Stimulated activated CD4-positive, alpha-beta T cell treated with anti-CD3 and anti-CD28 coated beads, Interleukin-1b, Interleukin-23, amount 100 ng/mL, for 24 hours (primary cell): ENCODE results near the gene CRHBP.

Experiments
- DNase-seq, 4 experiments: peaks; one replicate each; pipeline ENCODE4 v3.0.0-alpha.2; 2020; ENCODE audit warnings: low read depth in 4 of 4, low spot score in 1 of 4

CRHBP gene

DNA sequence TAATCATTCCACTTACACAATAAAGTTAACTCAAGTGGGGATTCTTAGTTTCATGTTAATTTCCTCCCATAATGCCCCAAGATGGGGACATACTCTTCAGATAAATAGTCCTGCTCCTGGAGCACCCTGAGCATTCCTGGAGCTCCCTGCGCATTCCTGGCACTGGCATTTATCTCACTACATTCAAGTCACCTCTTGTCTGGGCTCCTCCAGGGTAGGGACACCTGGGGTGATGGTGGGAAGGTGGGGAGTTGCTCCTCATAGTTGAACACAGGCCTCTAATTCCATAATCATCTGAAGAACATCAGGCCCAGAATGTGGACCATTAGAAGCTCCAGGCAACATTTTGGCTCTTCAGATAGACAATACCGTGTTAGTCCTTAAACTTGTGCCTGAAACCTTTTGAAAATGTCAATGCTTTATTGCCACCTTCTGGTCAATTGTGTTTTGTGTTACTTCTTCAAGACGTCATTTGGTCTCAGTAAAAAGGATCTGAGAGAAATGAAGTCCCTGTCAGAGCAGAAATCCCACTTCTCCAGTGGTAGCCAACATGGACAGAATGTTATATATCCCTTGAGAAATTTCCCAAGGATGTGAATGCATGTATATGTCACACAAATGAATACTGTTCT, 63.2 kb downstream of the CRHBP start:
- DNase-seq: no peak

DNA sequence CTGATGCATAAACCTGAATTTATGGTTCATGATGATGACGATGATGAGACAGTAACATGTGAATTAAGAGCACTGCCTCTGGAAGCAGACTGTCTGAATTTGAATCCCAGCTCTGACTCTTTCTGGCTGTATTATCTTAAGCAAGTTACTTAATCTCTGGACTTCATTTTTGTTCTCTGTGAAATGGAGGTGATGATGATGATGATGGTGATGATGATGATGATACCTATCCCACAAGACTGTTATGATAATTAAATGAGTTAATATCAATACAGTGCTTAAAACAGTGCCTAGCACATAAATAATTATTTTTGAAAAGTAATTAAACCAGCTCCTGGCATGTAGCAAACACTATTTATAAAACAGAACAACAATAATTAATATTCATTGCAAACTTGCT, 64.1 kb downstream of the CRHBP start:
- no peak for DNase-seq

DNA sequence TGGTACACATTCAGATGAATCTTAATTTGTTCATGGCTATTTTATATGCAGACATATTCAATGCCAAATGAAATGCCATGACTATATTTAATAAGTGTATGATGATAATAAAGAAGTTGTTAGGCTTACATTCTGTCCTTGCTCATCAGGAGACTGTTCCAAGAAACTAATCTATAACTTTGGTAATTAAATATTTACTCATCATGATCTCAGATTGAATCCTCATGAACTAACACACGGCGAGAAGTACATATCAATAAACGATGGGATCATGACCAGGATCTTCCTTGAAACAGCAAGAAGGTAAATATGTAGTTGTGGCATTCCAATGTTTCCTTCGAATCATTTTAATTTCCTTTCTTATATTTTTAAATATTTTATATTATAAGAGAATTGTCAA, 64.8 kb downstream of the CRHBP start:
- no peak for DNase-seq
